ENCODE results near the gene VDAC2.

VDAC2 gene

GRCh38 chr10:75247797-75248196 is 37.2 kb downstream of the VDAC2 start:
- Histone ChIP-seq H2AFZ (ENCODE audit: low read depth) (no peak overlapping the region), H3K9ac (no peak overlapping the region)

DNA sequence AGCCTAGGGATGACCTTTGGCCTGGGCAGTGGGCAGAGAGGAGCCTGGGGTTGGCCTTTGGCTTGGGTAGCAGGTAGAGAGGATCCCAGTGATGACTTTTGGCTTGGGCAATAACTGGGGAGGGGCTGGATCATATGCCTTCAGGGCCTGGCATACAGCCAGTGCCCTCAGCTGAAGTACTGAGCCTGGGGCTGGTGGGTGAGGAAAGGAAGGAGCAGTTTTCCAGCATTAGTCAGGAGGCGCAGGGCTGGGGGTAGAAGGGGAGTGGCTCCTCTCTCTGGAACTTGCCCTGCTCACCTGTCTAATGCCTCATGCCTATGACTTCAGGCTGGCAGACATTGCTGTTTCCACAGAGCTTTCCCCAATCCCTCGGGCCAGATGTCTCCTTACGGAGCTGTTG is 40.3 kb downstream of the VDAC2 start:
- no peaks in the 10 kb centered on the region for H3K36me3 ChIP-seq (ENCODE audit: insufficient read depth)
- H3K4me1 ChIP-seq (ENCODE audit: low read depth, poor library complexity, severe bottlenecking) = no peaks in the 10 kb centered on the region
- H2AFZ ChIP-seq (ENCODE audit: low read depth) = no peak overlapping the region
- TF ChIP-seq CTCF (conservative IDR thresholded peaks at IDR 0.05; ENCODE audit: low read depth, low read length) = no peak
- H3K79me2 ChIP-seq (ENCODE audit: insufficient read depth, low read depth) = no peaks in the 10 kb centered on the region
- H3K27me3 ChIP-seq (ENCODE audit: insufficient read depth, low read depth) = no peaks in the 10 kb centered on the region
- no peak overlapping the region for H3K27ac ChIP-seq
- H3K9ac ChIP-seq = no peak overlapping the region
- no peak overlapping the region for H3K4me3 ChIP-seq (IDR thresholded peaks at IDR 0.05; ENCODE audit: insufficient read depth, low read depth, low read length)
- no peaks in the 10 kb centered on the region for H4K20me1 ChIP-seq (ENCODE audit: insufficient read depth)
- H3K4me2 ChIP-seq = no peak overlapping the region

More at GRCh38 chr10:75247797-75248196, 37.2 kb downstream of the VDAC2 start:
- no peaks in the 10 kb centered on the region for H3K27me3 ChIP-seq (ENCODE audit: insufficient read depth, low read depth)
- H3K4me3 ChIP-seq (IDR thresholded peaks at IDR 0.05; ENCODE audit: insufficient read depth, low read depth, low read length) = no peak overlapping the region
- TF ChIP-seq CTCF (conservative IDR thresholded peaks at IDR 0.05; ENCODE audit: low read depth, low read length) = no peak
- H3K27ac ChIP-seq = no peak overlapping the region
- H4K20me1 ChIP-seq (ENCODE audit: insufficient read depth) = no peaks in the 10 kb centered on the region
- no peaks in the 10 kb centered on the region for H3K79me2 ChIP-seq (ENCODE audit: insufficient read depth, low read depth)
- no peaks in the 10 kb centered on the region for H3K36me3 ChIP-seq (ENCODE audit: insufficient read depth)
- H3K4me1 ChIP-seq (ENCODE audit: low read depth, poor library complexity, severe bottlenecking) = no peaks in the 10 kb centered on the region
- H3K4me2 ChIP-seq = no peak overlapping the region

- Histone ChIP-seq H3K4me3 (IDR thresholded peaks at IDR 0.05; ENCODE audit: insufficient read depth, low read depth, low read length) (no peak overlapping the region), H3K27ac (no peak overlapping the region), H3K4me1 (ENCODE audit: low read depth, poor library complexity, severe bottlenecking) (no peaks in the 10 kb centered on the region), H3K9ac (no peak overlapping the region), H3K4me2 (no peak overlapping the region), H3K36me3 (ENCODE audit: insufficient read depth) (no peaks in the 10 kb centered on the region), H3K27me3 (ENCODE audit: insufficient read depth, low read depth) (no peaks in the 10 kb centered on the region), H4K20me1 (ENCODE audit: insufficient read depth) (no peaks in the 10 kb centered on the region), H2AFZ (ENCODE audit: low read depth) (no peak overlapping the region), H3K79me2 (ENCODE audit: insufficient read depth, low read depth) (no peaks in the 10 kb centered on the region)
- TF ChIP-seq CTCF (conservative IDR thresholded peaks at IDR 0.05; ENCODE audit: low read depth, low read length) = no peak
Observed at GRCh38 chr10:75253281-75254220, 43.0 kb downstream of the VDAC2 start.

DNA sequence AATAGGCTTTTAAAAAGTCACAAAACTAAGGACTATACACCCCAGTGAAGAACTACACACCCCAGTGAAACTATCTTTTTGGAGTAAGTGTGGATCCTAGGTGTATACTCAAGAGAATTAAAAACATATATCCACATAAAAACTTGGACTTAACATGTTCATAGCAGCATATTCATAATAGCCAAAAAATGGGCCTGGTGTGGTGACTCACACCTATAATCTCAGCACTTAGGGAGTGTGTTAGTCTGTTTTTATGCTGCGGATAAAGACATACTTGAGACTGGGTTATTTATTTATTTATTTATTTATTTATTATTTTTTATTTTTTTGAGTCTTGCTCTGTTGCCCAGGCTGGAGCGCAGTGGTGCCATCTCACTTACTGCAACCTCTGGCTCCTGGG is 44.1 kb downstream of the VDAC2 start:
- Histone ChIP-seq H3K36me3 (ENCODE audit: insufficient read depth) (no peaks in the 10 kb centered on the region), H3K79me2 (ENCODE audit: insufficient read depth, low read depth) (no peaks in the 10 kb centered on the region), H3K4me3 (IDR thresholded peaks at IDR 0.05; ENCODE audit: insufficient read depth, low read depth, low read length) (no peak overlapping the region), H3K4me1 (ENCODE audit: low read depth, poor library complexity, severe bottlenecking) (no peaks in the 10 kb centered on the region), H4K20me1 (ENCODE audit: insufficient read depth) (no peaks in the 10 kb centered on the region), H3K27me3 (ENCODE audit: insufficient read depth, low read depth) (no peaks in the 10 kb centered on the region), H3K4me2 (no peak overlapping the region), H2AFZ (ENCODE audit: low read depth) (no peak overlapping the region), H3K9ac (no peak overlapping the region), H3K27ac (no peak overlapping the region)
- no peak for TF ChIP-seq CTCF (conservative IDR thresholded peaks at IDR 0.05; ENCODE audit: low read depth, low read length)

All from KMS-11 (cell line).